ENCODE data around the gene DOCK10.
A peak's percentile ranks its signal among the peaks of the same experiment; 100 is the strongest.
"Not testable (repeated sequence)": the region's sequence is repeated elsewhere in the genome, so short reads cannot be mapped to it uniquely, and the experiment has no call there.

The DOCK10 gene

GRCh38 chr2:224956706-224957105, 85.6 kb downstream of the DOCK10 start:
- Histone ChIP-seq H3K4me3 (ENCODE audit: low read length) (no peak overlapping the region), H3K36me3 (ENCODE audit: control insufficient read depth, insufficient read depth, low read length, severe bottlenecking) (no peaks in the 10 kb centered on the region), H3K27me3 (replicated peaks; ENCODE audit: control insufficient read depth, insufficient read depth, low read length) (no peaks in the 10 kb centered on the region), H3K9ac (ENCODE audit: low read length) (no peak overlapping the region), H3K4me1 (ENCODE audit: control insufficient read depth, insufficient read depth, low read length) (peaks cover 28% of the 10 kb centered on the region), H3K9me3 (ENCODE audit: control insufficient read depth, low read length) (no peaks in the 10 kb centered on the region)
- no peak for DNase-seq (ENCODE audit: low read depth)

- DNase-seq (ENCODE audit: low read depth) = no peak
These were observed 87.3 kb downstream of the DOCK10 start for GRCh38 chr2:224954980-224955379.

GRCh38 chr2:224952936-224953657, 89.2 kb downstream of the DOCK10 start:
- Histone ChIP-seq H3K27me3 (replicated peaks; ENCODE audit: control insufficient read depth, insufficient read depth, low read length) (no peaks in the 10 kb centered on the region), H3K9me3 (ENCODE audit: control insufficient read depth, low read length) (no peaks in the 10 kb centered on the region), H3K4me1 (ENCODE audit: control insufficient read depth, insufficient read depth, low read length) (peaks cover 24% of the 10 kb centered on the region), H3K4me3 (ENCODE audit: low read length) (no peak overlapping the region), H3K36me3 (ENCODE audit: control insufficient read depth, insufficient read depth, low read length, severe bottlenecking) (no peaks in the 10 kb centered on the region), H3K9ac (ENCODE audit: low read length) (no peak overlapping the region)
- no peak for DNase-seq (ENCODE audit: low read depth)

More at GRCh38 chr2:224954980-224955379, 87.3 kb downstream of the DOCK10 start:
- Histone ChIP-seq H3K4me3 (ENCODE audit: low read length) (no peak overlapping the region), H3K9me3 (ENCODE audit: control insufficient read depth, low read length) (no peaks in the 10 kb centered on the region), H3K27me3 (replicated peaks; ENCODE audit: control insufficient read depth, insufficient read depth, low read length) (no peaks in the 10 kb centered on the region), H3K36me3 (ENCODE audit: control insufficient read depth, insufficient read depth, low read length, severe bottlenecking) (no peaks in the 10 kb centered on the region), H3K4me1 (ENCODE audit: control insufficient read depth, insufficient read depth, low read length) (peaks cover 28% of the 10 kb centered on the region), H3K9ac (ENCODE audit: low read length) (no peak overlapping the region)

- Histone ChIP-seq H3K36me3 (ENCODE audit: control insufficient read depth, insufficient read depth, low read length, severe bottlenecking) (no peaks in the 10 kb centered on the region), H3K4me1 (ENCODE audit: control insufficient read depth, insufficient read depth, low read length) (peaks cover 17% of the 10 kb centered on the region), H3K4me3 (ENCODE audit: low read length) (no peak overlapping the region), H3K9ac (ENCODE audit: low read length) (no peak overlapping the region), H3K27me3 (replicated peaks; ENCODE audit: control insufficient read depth, insufficient read depth, low read length) (no peaks in the 10 kb centered on the region), H3K9me3 (ENCODE audit: control insufficient read depth, low read length) (no peaks in the 10 kb centered on the region)
- no peak for DNase-seq (ENCODE audit: low read depth)
These were observed 90.4 kb downstream of the DOCK10 start for GRCh38 chr2:224951723-224952481.

GRCh38 chr2:224948859-224949258, 93.4 kb downstream of the DOCK10 start:
- DNase-seq (ENCODE audit: low read depth) = peak; percentile 68
- H3K36me3 ChIP-seq (ENCODE audit: control insufficient read depth, insufficient read depth, low read length, severe bottlenecking) = no peaks in the 10 kb centered on the region
- no peak overlapping the region for H3K4me3 ChIP-seq (ENCODE audit: low read length)
- peaks cover 17% of the 10 kb centered on the region for H3K4me1 ChIP-seq (ENCODE audit: control insufficient read depth, insufficient read depth, low read length)
- no peaks in the 10 kb centered on the region for H3K27me3 ChIP-seq (replicated peaks; ENCODE audit: control insufficient read depth, insufficient read depth, low read length)
- H3K9ac ChIP-seq (ENCODE audit: low read length) = no peak overlapping the region
- H3K9me3 ChIP-seq (ENCODE audit: control insufficient read depth, low read length) = no peaks in the 10 kb centered on the region

GRCh38 chr2:224948005-224948404, 94.3 kb downstream of the DOCK10 start:
- H3K9ac ChIP-seq (ENCODE audit: low read length) = no peak overlapping the region
- no peak overlapping the region for H3K4me3 ChIP-seq (ENCODE audit: low read length)
- no peak for DNase-seq (ENCODE audit: low read depth)
- H3K36me3 ChIP-seq (ENCODE audit: control insufficient read depth, insufficient read depth, low read length, severe bottlenecking) = no peaks in the 10 kb centered on the region
- no peaks in the 10 kb centered on the region for H3K27me3 ChIP-seq (replicated peaks; ENCODE audit: control insufficient read depth, insufficient read depth, low read length)
- H3K9me3 ChIP-seq (ENCODE audit: control insufficient read depth, low read length) = no peaks in the 10 kb centered on the region
- H3K4me1 ChIP-seq (ENCODE audit: control insufficient read depth, insufficient read depth, low read length) = peaks cover 17% of the 10 kb centered on the region

- H3K9ac ChIP-seq (ENCODE audit: low read length) = no peak overlapping the region
- no peaks in the 10 kb centered on the region for H3K36me3 ChIP-seq (ENCODE audit: control insufficient read depth, insufficient read depth, low read length, severe bottlenecking)
- DNase-seq (ENCODE audit: low read depth) = no peak
- H3K9me3 ChIP-seq (ENCODE audit: control insufficient read depth, low read length) = no peaks in the 10 kb centered on the region
- H3K4me1 ChIP-seq (ENCODE audit: control insufficient read depth, insufficient read depth, low read length) = peaks cover 17% of the 10 kb centered on the region
- no peaks in the 10 kb centered on the region for H3K27me3 ChIP-seq (replicated peaks; ENCODE audit: control insufficient read depth, insufficient read depth, low read length)
- H3K4me3 ChIP-seq (ENCODE audit: low read length) = no peak overlapping the region
These were observed 94.7 kb downstream of the DOCK10 start for GRCh38 chr2:224947566-224947965.

GRCh38 chr2:224946895-224947294, 95.4 kb downstream of the DOCK10 start:
- no peak overlapping the region for H3K9ac ChIP-seq (ENCODE audit: low read length)
- DNase-seq (ENCODE audit: low read depth) = peak; percentile 49
- H3K4me1 ChIP-seq (ENCODE audit: control insufficient read depth, insufficient read depth, low read length) = peaks cover 13% of the 10 kb centered on the region
- no peak overlapping the region for H3K4me3 ChIP-seq (ENCODE audit: low read length)
- no peaks in the 10 kb centered on the region for H3K27me3 ChIP-seq (replicated peaks; ENCODE audit: control insufficient read depth, insufficient read depth, low read length)
- no peaks in the 10 kb centered on the region for H3K36me3 ChIP-seq (ENCODE audit: control insufficient read depth, insufficient read depth, low read length, severe bottlenecking)
- no peaks in the 10 kb centered on the region for H3K9me3 ChIP-seq (ENCODE audit: control insufficient read depth, low read length)

GRCh38 chr2:224944707-224945547, 97.3 kb downstream of the DOCK10 start:
- H3K9me3 ChIP-seq (ENCODE audit: control insufficient read depth, low read length) = no peaks in the 10 kb centered on the region
- H3K9ac ChIP-seq (ENCODE audit: low read length) = no peak overlapping the region
- peaks cover 9% of the 10 kb centered on the region for H3K4me1 ChIP-seq (ENCODE audit: control insufficient read depth, insufficient read depth, low read length)
- no peak overlapping the region for H3K4me3 ChIP-seq (ENCODE audit: low read length)
- no peaks in the 10 kb centered on the region for H3K27me3 ChIP-seq (replicated peaks; ENCODE audit: control insufficient read depth, insufficient read depth, low read length)
- DNase-seq (ENCODE audit: low read depth) = no peak
- H3K36me3 ChIP-seq (ENCODE audit: control insufficient read depth, insufficient read depth, low read length, severe bottlenecking) = no peaks in the 10 kb centered on the region

- H3K36me3 ChIP-seq (ENCODE audit: control insufficient read depth, insufficient read depth, low read length, severe bottlenecking); H3K27me3 ChIP-seq (replicated peaks; ENCODE audit: control insufficient read depth, insufficient read depth, low read length); H3K4me3 ChIP-seq (ENCODE audit: low read length); H3K9ac ChIP-seq (ENCODE audit: low read length); H3K9me3 ChIP-seq (ENCODE audit: control insufficient read depth, low read length); DNase-seq (ENCODE audit: low read depth); H3K4me1 ChIP-seq (ENCODE audit: control insufficient read depth, insufficient read depth, low read length): not testable (repeated sequence)
These were observed 98.6 kb downstream of the DOCK10 start for GRCh38 chr2:224943601-224944041.

- H3K27me3 ChIP-seq (replicated peaks; ENCODE audit: control insufficient read depth, insufficient read depth, low read length) = no peaks in the 10 kb centered on the region
- H3K4me3 ChIP-seq (ENCODE audit: low read length) = no peak overlapping the region
- H3K9me3 ChIP-seq (ENCODE audit: control insufficient read depth, low read length) = no peaks in the 10 kb centered on the region
- DNase-seq (ENCODE audit: low read depth) = no peak
- no peak overlapping the region for H3K9ac ChIP-seq (ENCODE audit: low read length)
- peaks cover 7% of the 10 kb centered on the region for H3K4me1 ChIP-seq (ENCODE audit: control insufficient read depth, insufficient read depth, low read length)
- no peaks in the 10 kb centered on the region for H3K36me3 ChIP-seq (ENCODE audit: control insufficient read depth, insufficient read depth, low read length, severe bottlenecking)
These were observed 100.3 kb downstream of the DOCK10 start for GRCh38 chr2:224941960-224942359.

Measured in adipocyte (in vitro differentiated cells).